SK-N-MC (cell line): Measurements from ENCODE around the gene ERBB4.

Experiments
- EZH2 ChIP-seq: fragments of 200-600 bp; sonication (generic); IDR thresholded peaks from one replicate; pipeline ENCODE4 v1.6.1; 2017; ENCODE audit warnings: antibody characterized with exemption
- POLR2AphosphoS5 ChIP-seq: IDR thresholded peaks from 2 replicates; pipeline ENCODE4 v1.6.1; 2012; ENCODE audit warnings: mild to moderate bottlenecking, low read depth, low read length, borderline replicate concordance

DNA sequence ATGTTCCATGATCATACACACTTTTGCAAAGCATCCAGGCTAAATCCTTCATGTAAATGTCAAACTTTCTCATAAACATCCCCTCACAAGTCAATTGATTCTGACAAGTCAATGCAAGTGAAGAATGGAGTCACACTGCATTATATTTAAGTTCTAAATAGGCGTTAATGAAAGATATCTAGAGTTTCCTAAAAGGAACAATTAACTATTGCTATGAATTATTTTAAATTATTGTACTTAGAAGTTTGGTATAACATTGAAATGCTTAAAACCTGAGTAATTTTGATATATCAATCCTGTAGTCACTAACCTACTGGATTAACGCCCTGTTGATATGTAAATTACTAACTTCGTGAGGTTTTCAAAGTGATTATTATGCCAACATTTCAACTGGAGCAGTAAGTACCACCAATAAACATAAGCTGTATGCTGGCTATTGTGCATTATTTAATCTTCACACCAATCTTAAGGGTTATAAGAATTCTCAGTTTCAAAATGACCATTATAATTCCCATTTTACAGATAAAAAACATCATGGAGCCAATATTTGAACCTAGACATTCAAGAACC, 884.3 kb downstream of the ERBB4 start:
- TF ChIP-seq EZH2 (no peak), POLR2AphosphoS5 (no peak)
